ENCODE measurements around the gene RFC5.

RFC5 gene

DNA sequence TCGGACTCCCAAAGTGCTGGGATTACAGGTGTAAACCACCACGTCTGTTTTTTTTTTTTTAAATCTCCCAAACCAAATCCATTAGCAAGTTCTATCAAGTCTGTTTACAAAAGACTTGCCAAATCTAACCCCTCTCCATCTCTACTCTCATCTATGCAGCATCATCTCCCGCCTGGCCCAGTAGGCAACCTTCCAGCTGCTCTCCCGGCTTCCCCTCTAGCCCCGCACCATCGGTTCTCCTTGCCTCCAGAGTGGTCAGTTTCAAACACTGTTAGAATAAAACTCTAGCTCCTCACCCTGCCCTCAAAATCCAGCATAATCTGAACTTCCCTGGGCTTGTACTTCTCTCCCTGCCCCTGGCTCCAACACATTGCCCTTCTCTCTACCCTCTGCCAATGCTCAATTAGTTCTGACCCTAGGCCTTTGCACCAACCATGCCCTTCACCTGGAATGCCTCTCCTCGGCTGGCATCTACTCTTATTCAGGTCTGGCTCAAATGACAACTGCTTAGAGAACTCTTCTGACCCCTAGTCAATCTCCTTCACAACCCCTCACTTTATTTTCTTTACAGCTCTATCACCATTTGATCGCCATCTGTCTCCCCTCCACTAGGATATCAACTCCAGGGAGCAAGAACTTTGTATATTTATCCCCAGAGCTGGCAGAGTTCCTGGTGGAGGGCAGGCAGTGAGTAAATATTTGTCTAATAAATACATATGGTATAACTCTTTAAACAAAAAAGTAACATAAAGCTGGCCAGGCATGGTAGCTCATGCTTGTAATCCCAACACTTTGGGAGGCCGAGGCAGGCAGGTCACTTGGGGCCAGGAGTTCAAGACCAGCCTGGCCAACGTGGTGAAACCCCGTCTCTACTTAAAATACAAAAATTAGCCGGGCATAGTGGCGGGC is 39.6 kb downstream of the RFC5 start:
- no peak overlapping the region for H3K4me3 ChIP-seq (replicated peaks; ENCODE audit: low read depth, low read length)
- TF ChIP-seq, protein P1, sequence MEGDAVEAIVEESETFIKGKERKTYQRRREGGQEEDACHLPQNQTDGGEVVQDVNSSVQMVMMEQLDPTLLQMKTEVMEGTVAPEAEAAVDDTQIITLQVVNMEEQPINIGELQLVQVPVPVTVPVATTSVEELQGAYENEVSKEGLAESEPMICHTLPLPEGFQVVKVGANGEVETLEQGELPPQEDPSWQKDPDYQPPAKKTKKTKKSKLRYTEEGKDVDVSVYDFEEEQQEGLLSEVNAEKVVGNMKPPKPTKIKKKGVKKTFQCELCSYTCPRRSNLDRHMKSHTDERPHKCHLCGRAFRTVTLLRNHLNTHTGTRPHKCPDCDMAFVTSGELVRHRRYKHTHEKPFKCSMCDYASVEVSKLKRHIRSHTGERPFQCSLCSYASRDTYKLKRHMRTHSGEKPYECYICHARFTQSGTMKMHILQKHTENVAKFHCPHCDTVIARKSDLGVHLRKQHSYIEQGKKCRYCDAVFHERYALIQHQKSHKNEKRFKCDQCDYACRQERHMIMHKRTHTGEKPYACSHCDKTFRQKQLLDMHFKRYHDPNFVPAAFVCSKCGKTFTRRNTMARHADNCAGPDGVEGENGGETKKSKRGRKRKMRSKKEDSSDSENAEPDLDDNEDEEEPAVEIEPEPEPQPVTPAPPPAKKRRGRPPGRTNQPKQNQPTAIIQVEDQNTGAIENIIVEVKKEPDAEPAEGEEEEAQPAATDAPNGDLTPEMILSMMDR (IDR thresholded peaks at IDR 0.05; ENCODE audit: low read length, missing control alignments): no peak
- no peak for DNase-seq (ENCODE audit: low read depth)

DNA sequence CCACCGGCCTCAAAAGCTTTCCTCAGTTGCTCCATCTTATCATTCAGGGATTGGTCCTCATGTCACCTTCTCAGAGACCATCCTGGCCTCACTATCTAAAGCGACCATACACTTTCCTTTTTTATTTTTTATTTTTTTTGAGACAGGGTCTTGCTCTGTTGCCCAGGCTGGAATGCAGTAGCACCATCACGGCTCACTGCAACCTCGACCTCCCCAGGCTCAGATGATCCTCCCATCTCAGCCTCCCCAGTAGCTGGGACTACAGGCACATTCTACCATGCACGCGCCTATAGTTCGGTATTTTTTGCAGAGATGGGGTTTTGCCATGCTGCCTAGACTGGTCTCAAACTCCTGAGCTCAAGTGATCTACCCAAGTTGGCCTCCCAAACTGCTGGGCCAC is 41.7 kb downstream of the RFC5 start:
- TF ChIP-seq, protein P1 (IDR thresholded peaks at IDR 0.05; ENCODE audit: low read length, missing control alignments): no peak
- H3K4me3 ChIP-seq (replicated peaks; ENCODE audit: low read depth, low read length): no peak overlapping the region
- DNase-seq (ENCODE audit: low read depth): no peak

DNA sequence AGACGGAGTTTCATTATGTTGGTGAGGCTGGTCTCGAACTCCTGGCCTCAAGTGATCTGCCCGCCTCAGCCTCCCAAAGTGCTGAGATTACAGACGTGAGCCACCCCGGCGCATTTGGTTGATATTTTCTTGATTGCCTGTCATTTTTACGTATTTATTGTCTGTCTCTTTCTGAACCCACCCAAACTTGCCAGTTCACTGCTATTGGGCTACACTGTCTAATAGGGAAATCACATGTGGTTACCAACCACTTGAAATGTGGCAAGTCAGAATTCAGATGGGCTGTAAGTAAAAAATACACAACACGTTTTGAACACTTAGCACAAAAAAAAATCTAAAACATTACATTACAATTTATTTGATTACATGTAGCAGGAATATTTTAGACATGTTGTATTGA is 42.4 kb downstream of the RFC5 start:
- DNase-seq (ENCODE audit: low read depth): no peak
- TF ChIP-seq, protein P1 (IDR thresholded peaks at IDR 0.05; ENCODE audit: low read length, missing control alignments): no peak
- H3K4me3 ChIP-seq (replicated peaks; ENCODE audit: low read depth, low read length): peak overlapping the region; percentile 73

DNA sequence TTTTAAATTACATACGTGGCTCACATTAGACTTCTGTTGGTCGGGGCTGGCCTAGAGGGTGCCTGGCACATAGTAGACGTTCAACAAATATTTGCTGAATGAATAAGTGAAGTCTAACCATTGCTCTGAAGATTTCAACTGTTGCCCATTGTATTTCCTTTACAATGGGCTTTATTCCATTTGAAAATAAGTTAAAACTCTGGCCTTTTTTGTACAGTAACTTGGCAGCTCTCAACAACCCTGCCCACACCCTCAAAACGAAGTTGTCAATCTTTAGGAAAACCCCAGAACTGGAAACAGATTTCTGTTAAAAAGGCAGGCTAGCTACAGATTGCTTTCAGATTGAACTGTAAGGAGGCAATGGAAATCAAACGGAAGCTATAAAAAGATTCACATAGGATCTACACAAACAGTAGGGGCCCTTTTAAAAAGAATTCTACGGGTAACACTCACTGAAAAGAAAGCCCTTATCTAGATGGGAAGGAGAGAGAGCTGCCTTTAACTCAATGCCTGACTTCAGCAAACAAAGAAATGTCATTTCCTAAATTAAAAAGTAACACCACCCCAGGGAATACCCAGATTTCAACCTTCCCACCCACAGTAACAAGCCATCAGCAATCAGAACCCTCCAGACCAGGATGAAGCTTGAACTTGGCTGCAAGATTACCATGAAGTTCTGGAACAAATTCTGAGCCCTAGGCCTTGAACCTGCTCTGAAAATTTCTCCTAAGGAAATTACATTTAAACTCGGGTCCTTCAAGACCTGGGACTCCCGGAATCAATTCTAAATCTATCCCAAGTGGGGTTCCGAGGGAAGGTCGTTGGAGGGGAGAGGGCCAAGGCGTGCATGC is 43.1 kb downstream of the RFC5 start:
- H3K4me3 ChIP-seq (replicated peaks; ENCODE audit: low read depth, low read length): peak overlapping the region; percentile 73
- TF ChIP-seq, protein P1 (IDR thresholded peaks at IDR 0.05; ENCODE audit: low read length, missing control alignments): no peak
- DNase-seq (ENCODE audit: low read depth): peak; percentile 50

DNA sequence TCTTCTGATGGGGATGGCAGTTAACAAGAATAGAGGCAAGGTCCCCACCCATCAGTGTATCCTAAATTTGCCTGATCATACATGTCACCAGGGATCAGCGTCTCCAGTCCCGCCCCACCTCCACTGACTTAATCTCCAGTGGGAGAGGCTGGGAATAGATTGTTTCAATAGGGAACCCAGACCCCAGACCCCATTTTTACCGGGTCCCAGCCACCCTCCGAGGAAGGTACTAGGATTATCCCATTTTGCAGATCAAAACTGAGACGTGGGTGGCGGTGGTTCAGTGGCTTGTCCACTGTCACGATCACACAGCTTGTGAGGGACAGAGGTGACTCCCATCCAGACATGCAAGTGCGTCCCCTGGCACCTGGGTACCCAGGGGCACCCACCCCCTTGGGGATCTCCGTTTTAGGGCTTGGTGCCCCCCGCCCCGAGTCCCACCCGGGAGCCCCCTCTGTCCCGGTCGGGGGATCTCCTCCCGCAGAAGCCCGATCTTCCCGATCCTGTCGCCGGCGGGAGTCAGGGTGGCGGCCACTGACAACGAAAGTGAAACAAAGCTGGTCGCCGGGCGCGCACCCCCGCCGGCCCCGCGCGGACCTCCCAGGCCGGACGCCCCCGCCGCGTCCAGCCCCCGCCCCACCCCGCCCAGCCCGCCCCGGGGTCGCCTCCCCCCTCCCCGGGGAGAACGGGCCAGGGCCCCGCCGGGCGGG is 44.0 kb downstream of the RFC5 start:
- TF ChIP-seq, protein P1 (IDR thresholded peaks at IDR 0.05; ENCODE audit: low read length, missing control alignments): no peak
- DNase-seq (ENCODE audit: low read depth): no peak
- peak overlapping the region; percentile 73 for H3K4me3 ChIP-seq (replicated peaks; ENCODE audit: low read depth, low read length)

DNA sequence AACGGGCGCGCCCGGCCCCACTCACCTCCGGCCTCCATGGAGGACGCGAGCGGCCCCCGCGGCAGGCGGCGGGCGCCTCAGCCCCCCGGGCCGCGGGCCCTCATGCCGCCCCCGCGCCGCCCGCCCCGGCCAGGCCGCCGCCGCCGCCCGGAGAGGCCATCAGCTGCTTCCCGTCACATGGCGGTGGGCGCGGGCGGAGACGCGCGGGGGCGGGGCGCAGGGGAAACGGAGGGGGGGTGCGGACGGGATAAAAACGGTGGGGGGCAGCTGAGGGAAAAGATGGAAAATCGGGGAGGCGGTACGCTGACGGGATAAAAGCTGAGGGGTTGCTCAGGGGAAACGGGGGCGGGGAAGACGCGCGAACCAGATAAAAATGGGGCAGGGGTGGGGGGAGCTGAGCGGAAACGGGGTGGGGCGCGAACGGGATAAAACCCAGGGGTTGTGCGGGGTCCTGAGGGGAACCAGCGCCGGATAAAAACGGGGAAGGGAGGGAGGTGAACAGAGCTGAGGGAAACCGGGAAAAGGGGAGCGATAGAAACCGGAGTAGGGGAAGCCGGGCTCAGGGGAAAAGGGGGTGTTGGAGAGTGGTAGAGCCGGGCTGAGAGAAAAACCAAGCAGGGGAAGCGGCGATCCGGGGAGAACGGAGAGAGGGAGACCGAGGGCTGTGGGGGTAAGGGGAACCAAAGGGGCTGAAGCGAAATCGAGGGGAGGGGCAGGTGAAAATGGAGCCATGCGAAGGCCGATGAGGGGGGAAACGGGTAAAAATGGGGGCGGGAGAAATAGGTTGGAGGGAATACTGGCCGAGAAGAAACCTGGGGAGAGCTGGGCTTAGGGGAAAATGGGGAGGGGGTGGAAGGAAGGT is 44.7 kb downstream of the RFC5 start, which contains the start of gene WSB2:
Gene WSB2 (minus strand): TSS at position 169 of the 862 bp plus-strand sequence. CDS start 131 bp downstream, at position 38.
- DNase-seq (ENCODE audit: low read depth): peak; percentile 65
- H3K4me3 ChIP-seq (replicated peaks; ENCODE audit: low read depth, low read length): peak within 1 kb of the TSS; percentile 73
- TF ChIP-seq, protein P1 (IDR thresholded peaks at IDR 0.05; ENCODE audit: low read length, missing control alignments): no peak

Measured in fibroblast of pulmonary artery (primary cell).